NCI-H187 (cell line): ENCODE data around the gene ANAPC16.
"Not testable (repeated sequence)": the region's sequence is repeated elsewhere in the genome, so short reads cannot be mapped to it uniquely, and the experiment has no call there.

Experiments
- DNase-seq, 2 experiments: peaks; one replicate each; lab custom pipeline; 2025; lab: John Stamatoyannopoulos, UW

The ANAPC16 gene

GRCh38 chr10:72279587-72279986, 63.8 kb downstream of the ANAPC16 start:
- not testable (repeated sequence) for DNase-seq

GRCh38 chr10:72283131-72283530, 67.3 kb downstream of the ANAPC16 start:
- DNase-seq = no peak
